Esophagus muscularis mucosa (tissue), 4 donors: Measurements from ENCODE around the gene MBOAT1. TPM values are rescaled to one million over a fixed set of nuclear protein-coding genes. Genes with fewer than 3 reads are reported as not detected.

Experiments
- DNase-seq: peaks from one replicate; pipeline ENCODE4 v3.0.0-alpha.2; 2017; ENCODE audit errors: extremely low spot score
- H3K27ac ChIP-seq, 4 donors: fragments of 200-600 bp; sonication (generic); replicated peaks in 1 of 4; 1 replicate in 3 of 4; 2 replicates in 1 of 4; pipeline ENCODE4 v1.5.1; 2016 to 2019; ENCODE audit warnings: mild to moderate bottlenecking in 1 of 4
- H3K27me3 ChIP-seq, 4 donors: fragments of 200-600 bp; sonication (generic); one replicate each; pipeline versions ENCODE4 v1.5.1 to v1.6.0; 2016 to 2019
- H3K36me3 ChIP-seq, 4 donors: fragments of 200-600 bp; sonication (generic); one replicate each; pipeline ENCODE4 v1.5.1; 2016 to 2019
- H3K4me1 ChIP-seq, 4 donors: fragments of 200-600 bp; sonication (generic); one replicate each; pipeline ENCODE4 v1.5.1; 2016 to 2019
- H3K4me3 ChIP-seq, 4 donors: fragments of 200-600 bp; sonication (generic); 1 replicate in 2 of 4; 2 replicates in 2 of 4; pipeline ENCODE4 v1.5.1; 2016 to 2019; ENCODE audit warnings: mild to moderate bottlenecking in 4 of 4, moderate library complexity in 1 of 4
- H3K9me3 ChIP-seq, 4 donors: fragments of 200-600 bp; sonication (generic); 1 replicate in 3 of 4; 2 replicates in 1 of 4; pipeline ENCODE4 v1.5.1; 2016 to 2019
- CTCF ChIP-seq, 3 experiments: fragments of 200-600 bp in 2 of 3; fragments of 450-650 bp in 1 of 3; sonication (generic) in 2 of 3; IDR thresholded peaks; one replicate each; pipeline ENCODE4 v1.5.1; 2017 to 2019; ENCODE audit warnings: antibody characterized with exemption in 3 of 3, mild to moderate bottlenecking in 2 of 3, moderate library complexity in 1 of 3
- EP300 ChIP-seq: sonication (generic); formaldehyde crosslinking; IDR thresholded peaks from one replicate; pipeline ENCODE4 v1.6.1; 2017; ENCODE audit warnings: antibody characterized with exemption
- POLR2A ChIP-seq: fragments of 450-650 bp; IDR thresholded peaks from one replicate; pipeline ENCODE4 v1.6.1; 2017; ENCODE audit warnings: antibody characterized with exemption, moderate library complexity, mild to moderate bottlenecking, low read depth
- POLR2AphosphoS5 ChIP-seq, 2 donors: sonication (generic); formaldehyde crosslinking; IDR thresholded peaks; one replicate each; pipeline ENCODE4 v1.6.1; 2017; ENCODE audit warnings: antibody characterized with exemption in 2 of 2
- WGBS: methylation state at CpG from one replicate; pipeline ENCODE4 v1.1.5; 2018; 5-methylcytosine and 5-hydroxymethylcytosine counted together
- intact Hi-C: fragments of 100-400 bp; cut with DNase I; formaldehyde crosslinking; loops from one replicate; pipeline ENCODE4 v1.15.1; 2023
- total RNA-seq, 4 donors: library from RNA; depleted of rRNA; stranded (reverse); fragments of >200 nt; gene quantifications; one replicate each; pipeline versions ENCODE4 v1.1.0 to v1.2.1, GENCODE V29; 2016

Gene MBOAT1
- total RNA-seq, 4 donors from 2014 or later, result 4.3 to 5.6 (median 4.7) TPM

GRCh38 chr6:20099156-20099555 is 113.1 kb downstream of the MBOAT1 start:
- TF ChIP-seq CTCF (IDR thresholded peaks at IDR 0.05) (no peak), POLR2AphosphoS5 (IDR thresholded peaks at IDR 0.05) (no peak), POLR2A (no peak)
- no peak overlapping the region for H3K27ac ChIP-seq
- H3K4me1 ChIP-seq, result peaks cover 8 to 21% (median 18%) of the 10 kb centered on the region in 4 donors
- intact Hi-C loops, result loop anchor here (10.0 kb wide), 1 partner anchor 306 kb away; the partner anchor contains the start of gene E2F3
- H3K4me3 ChIP-seq, result no peak overlapping the region
- 78% methylated on average over 5 of the region's 5 CpGs for whole genome bisulfite sequencing
- no peak for DNase-seq
- H3K36me3 ChIP-seq, result peaks cover 0 to 26% (median 17%) of the 10 kb centered on the region in 4 donors
- H3K9me3 ChIP-seq, result no peaks in the 10 kb centered on the region
- no peaks in the 10 kb centered on the region for H3K27me3 ChIP-seq

- H3K36me3 ChIP-seq, result peaks cover 0 to 19% (median 11%) of the 10 kb centered on the region in 4 donors
- intact Hi-C loops, result loop anchor here (10.0 kb wide), 1 partner anchor 306 kb away; the partner anchor contains the start of gene E2F3
- peaks cover 8 to 21% (median 18%) of the 10 kb centered on the region in 4 donors for H3K4me1 ChIP-seq
- no peak for DNase-seq
- H3K27me3 ChIP-seq, result no peaks in the 10 kb centered on the region
- H3K9me3 ChIP-seq, result no peaks in the 10 kb centered on the region
- 55% methylated on average over 6 of the region's 6 CpGs for WGBS
- no peak for TF ChIP-seq POLR2A
- no peak for TF ChIP-seq CTCF (IDR thresholded peaks at IDR 0.05)
- TF ChIP-seq POLR2AphosphoS5 (IDR thresholded peaks at IDR 0.05), result no peak
- TF ChIP-seq EP300, result no peak
- peak overlapping the region; percentile 20 to 50 (median 38) for H3K27ac ChIP-seq
- no peak overlapping the region for H3K4me3 ChIP-seq
These were observed 113.9 kb downstream of the MBOAT1 start for GRCh38 chr6:20098267-20098876.

- intact Hi-C loops, result loop anchor here (10.0 kb wide), 1 partner anchor 308 kb away; the partner anchor contains the start of gene E2F3
- 96% methylated on average over 5 of the region's 6 CpGs for WGBS
- no peak for TF ChIP-seq CTCF (IDR thresholded peaks at IDR 0.05)
- no peak for TF ChIP-seq EP300
- no peak for TF ChIP-seq POLR2A
- no peak for TF ChIP-seq POLR2AphosphoS5 (IDR thresholded peaks at IDR 0.05)
- no peak for DNase-seq
- H3K27me3 ChIP-seq, result no peaks in the 10 kb centered on the region
- no peak overlapping the region for H3K27ac ChIP-seq
- H3K36me3 ChIP-seq, result peaks cover 0 to 10% (median 7%) of the 10 kb centered on the region in 4 donors
- no peak overlapping the region for H3K4me3 ChIP-seq
- peaks cover 8 to 27% (median 23%) of the 10 kb centered on the region in 4 donors for H3K4me1 ChIP-seq
- no peaks in the 10 kb centered on the region for H3K9me3 ChIP-seq
These were observed 115.7 kb downstream of the MBOAT1 start for GRCh38 chr6:20096536-20096935.

GRCh38 chr6:20095436-20095835 is 116.8 kb downstream of the MBOAT1 start:
- no peak for TF ChIP-seq EP300
- TF ChIP-seq POLR2AphosphoS5 (IDR thresholded peaks at IDR 0.05), result no peak
- no peak for TF ChIP-seq POLR2A
- no peak for TF ChIP-seq CTCF (IDR thresholded peaks at IDR 0.05)
- whole genome bisulfite sequencing, result 91% methylated on average over 6 of the region's 6 CpGs
- Histone ChIP-seq H3K27me3 (no peaks in the 10 kb centered on the region), H3K4me3 (no peak overlapping the region), H3K36me3 (no peaks in the 10 kb centered on the region), H3K27ac (no peak overlapping the region), H3K4me1 (peaks cover 8 to 27% (median 23%) of the 10 kb centered on the region in 4 donors), H3K9me3 (no peaks in the 10 kb centered on the region)
- no peak for DNase-seq
- intact Hi-C loops, result loop anchor here (10.0 kb wide), 1 partner anchor 309 kb away; the partner anchor contains the start of gene E2F3
